Endometrial microvascular endothelial cells (primary cell): Measurements from ENCODE around the gene BCAP31. TPM values are rescaled to one million over a fixed set of nuclear protein-coding genes. Genes with fewer than 3 reads are reported as not detected.
"Not testable (repeated sequence)": the region's sequence is repeated elsewhere in the genome, so short reads cannot be mapped to it uniquely, and the experiment has no call there.

Source experiments
- in situ Hi-C: cut with HindIII; loops from 2 replicates; pipeline ENCODE4 v1.10.0; 2017; ENCODE audit warnings: low sequenced_read_pairs, low pct_unique_long_range_greater_than_20kb; ENCODE audit errors: inconsistent ontology term
- total RNA-seq: library from RNA; depleted of rRNA; stranded (reverse); fragments of >200 nt; gene quantifications from one replicate; pipeline ENCODE4 v1.2.3, GENCODE V29; 2015; ENCODE audit errors: inconsistent ontology term

Gene BCAP31
- total RNA-seq, 1 donor from 2014 or later = 282 TPM

- in situ Hi-C loops = no loop called here
Measured at GRCh38 chrX:153763989-153764755, 40.0 kb upstream of the BCAP31 start, which contains the start of gene PLXNB3. PLXNB3 (plus strand) TSS chrX:153764249; CDS start chrX:153765536, 1,287 bp downstream.

GRCh38 chrX:153763298-153763932 is 39.2 kb upstream of the BCAP31 start:
- in situ Hi-C loops = no loop called here

- in situ Hi-C loops = no loop called here
Measured at GRCh38 chrX:153762626-153763173, 38.5 kb upstream of the BCAP31 start.

GRCh38 chrX:153761863-153762262 is 37.7 kb upstream of the BCAP31 start:
- in situ Hi-C loops = no loop called here

- in situ Hi-C loops = no loop called here
Measured at GRCh38 chrX:153755136-153755535, 30.9 kb upstream of the BCAP31 start.

GRCh38 chrX:153750127-153750774 is 26.1 kb upstream of the BCAP31 start:
- in situ Hi-C loops = no loop called here

- in situ Hi-C loops = not testable (repeated sequence)
Measured at GRCh38 chrX:153749017-153749416, 24.8 kb upstream of the BCAP31 start.

- in situ Hi-C loops = not testable (repeated sequence)
Measured at GRCh38 chrX:153746991-153747390, 22.8 kb upstream of the BCAP31 start.

GRCh38 chrX:153746359-153746758 is 22.2 kb upstream of the BCAP31 start:
- in situ Hi-C loops = no loop called here

GRCh38 chrX:153745067-153745433 is 20.9 kb upstream of the BCAP31 start:
- in situ Hi-C loops = not testable (repeated sequence)

- in situ Hi-C loops = no loop called here
Measured at GRCh38 chrX:153744210-153745066, 20.3 kb upstream of the BCAP31 start.

GRCh38 chrX:153743468-153744209 is 19.5 kb upstream of the BCAP31 start:
- in situ Hi-C loops = not testable (repeated sequence)

- in situ Hi-C loops = not testable (repeated sequence)
Measured at GRCh38 chrX:153742796-153743467, 18.7 kb upstream of the BCAP31 start.

- in situ Hi-C loops = not testable (repeated sequence)
Measured at GRCh38 chrX:153742111-153742510, 17.9 kb upstream of the BCAP31 start.

GRCh38 chrX:153741446-153741845 is 17.3 kb upstream of the BCAP31 start:
- in situ Hi-C loops = no loop called here

GRCh38 chrX:153740631-153741222 is 16.5 kb upstream of the BCAP31 start:
- in situ Hi-C loops = no loop called here

- in situ Hi-C loops = no loop called here
Measured at GRCh38 chrX:153739754-153740486, 15.7 kb upstream of the BCAP31 start.
